A549 (cell line): ENCODE measurements around the gene GOLGA3. TPM values are rescaled to one million over a fixed set of nuclear protein-coding genes. Genes with fewer than 3 reads are reported as not detected.
"Not testable (repeated sequence)": the region's sequence is repeated elsewhere in the genome, so short reads cannot be mapped to it uniquely, and the experiment has no call there.

Experiments
- ATAC-seq, 2 experiments: fragments of 200-7000 bp in 1 of 2; fragments of >200 bp in 1 of 2; cut with Nextera tagmentation in 1 of 2; cut with Tn5 transposase in 1 of 2; 3 replicates each; pipeline versions ENCODE4 v1.8.0 to v1.9.1; 2018 to 2020; ENCODE audit warnings: mild to moderate bottlenecking in 1 of 2, moderate library complexity in 1 of 2
- CTCF ChIA-PET: fragments of 300-600 bp; sonication (Branson Sonifier 250); formaldehyde crosslinking; extraction: SDS; loops from one replicate; lab custom pipeline; 2021; ENCODE audit warnings: antibody characterized with exemption, inconsistent platforms; lab: Yijun Ruan, JAX
- POLR2A ChIA-PET: fragments of 350-600 bp; formaldehyde crosslinking; extraction: SDS; loops from one replicate; lab custom pipeline; 2021; ENCODE audit warnings: antibody characterized with exemption, inconsistent platforms; lab: Yijun Ruan, JAX
- DNase-seq, 2 experiments: peaks; one replicate each; pipeline versions ENCODE4 v3.0.0 to v3.0.0-alpha.2; 2011 to 2016; ENCODE audit warnings: low read depth in 1 of 2, low spot score in 1 of 2
- FAIRE-seq: peaks from 2 replicates; lab custom pipeline; 2011; peaks lifted over from hg19 to GRCh38; lab: Jason Lieb, UNC
- H3K27ac ChIP-seq, 2 experiments: fragments of >200 bp; sonication (Bioruptor Twin); formaldehyde crosslinking; 3 replicates each; pipeline ENCODE4 v1.5.1; 2016 to 2017
- H3K4me1 ChIP-seq: fragments of >200 bp; sonication (Bioruptor Twin); formaldehyde crosslinking; 3 replicates; pipeline ENCODE4 v1.6.1; 2016
- H3K4me2 ChIP-seq: fragments of >200 bp; sonication (Bioruptor Twin); formaldehyde crosslinking; 3 replicates; pipeline ENCODE4 v1.6.1; 2016
- H3K4me3 ChIP-seq: fragments of >200 bp; sonication (Bioruptor Twin); formaldehyde crosslinking; 3 replicates; pipeline ENCODE4 v1.5.1; 2016
- H3K9me3 ChIP-seq: fragments of >200 bp; sonication (Bioruptor Twin); formaldehyde crosslinking; 3 replicates; pipeline ENCODE4 v1.6.1; 2016
- BHLHE40 ChIP-seq: IDR thresholded peaks from 2 replicates; pipeline ENCODE4 v1.6.1; 2012; ENCODE audit warnings: low read depth, low read length, inconsistent platforms
- CBX2 ChIP-seq: fragments of 200-600 bp; sonication (generic); IDR thresholded peaks from 2 replicates; pipeline ENCODE4 v1.6.1; 2016; ENCODE audit warnings: low read depth, mild to moderate bottlenecking, borderline replicate concordance
- CTCF ChIP-seq: fragments of >200 bp; sonication (Bioruptor Twin); formaldehyde crosslinking; IDR thresholded peaks from 3 replicates; pipeline ENCODE4 v1.5.1; 2016
- E2F6 ChIP-seq: IDR thresholded peaks from 2 replicates; pipeline ENCODE4 v1.6.1; 2012; ENCODE audit warnings: low read depth, borderline replicate concordance
- ESRRA ChIP-seq: fragments of 150-350 bp; IDR thresholded peaks from 2 replicates; pipeline ENCODE4 v1.6.1; 2014; ENCODE audit warnings: mild to moderate bottlenecking, low read length, borderline replicate concordance
- FOXS1 ChIP-seq: fragments of 250-450 bp; sonication (Bioruptor Pico); IDR thresholded peaks from 2 replicates; pipeline ENCODE4 v1.5.0; 2020; ENCODE audit warnings: mild to moderate bottlenecking, moderate library complexity
- GATA3 ChIP-seq: IDR thresholded peaks from 2 replicates; pipeline ENCODE4 v1.6.1; 2012; ENCODE audit warnings: borderline replicate concordance
- HDAC2 ChIP-seq: fragments of 200-600 bp; sonication (generic); IDR thresholded peaks from 2 replicates; pipeline ENCODE4 v1.6.1; 2016
- HES2 ChIP-seq: fragments of >200 bp; sonication (Bioruptor Twin); formaldehyde crosslinking; IDR thresholded peaks from 2 replicates; pipeline ENCODE4 v1.6.1; 2016
- HEYL ChIP-seq: fragments of 250-450 bp; sonication (Bioruptor Pico); IDR thresholded peaks from 2 replicates; pipeline ENCODE4 v1.8.0; 2021; ENCODE audit warnings: mild to moderate bottlenecking, moderate library complexity
- MAX ChIP-seq: IDR thresholded peaks from 2 replicates; pipeline ENCODE4 v1.6.1; 2012
- NPAS2 ChIP-seq: fragments of 250-450 bp; sonication (Bioruptor Pico); IDR thresholded peaks from 2 replicates; pipeline ENCODE4 v1.8.0; 2022; ENCODE audit warnings: mild to moderate bottlenecking, moderate library complexity, borderline replicate concordance
- RAD21 ChIP-seq, 2 experiments: fragments of >200 bp in 1 of 2; sonication (Bioruptor Twin) in 1 of 2; formaldehyde crosslinking in 1 of 2; IDR thresholded peaks in 1 of 2; conservative IDR thresholded peaks in 1 of 2; 2 replicates in 1 of 2; 3 replicates in 1 of 2; pipeline ENCODE4 v1.6.1; 2012 to 2018; ENCODE audit warnings: inconsistent platforms in 1 of 2
- RCOR1 ChIP-seq: fragments of 150-350 bp; IDR thresholded peaks from 2 replicates; pipeline ENCODE4 v1.6.1; 2014; ENCODE audit warnings: antibody characterized with exemption, low read length, low read depth
- TFCP2L1 ChIP-seq: fragments of 250-450 bp; sonication (Bioruptor Pico); IDR thresholded peaks from 2 replicates; pipeline ENCODE4 v1.5.0; 2021; ENCODE audit warnings: mild to moderate bottlenecking
- ZC3H11A ChIP-seq: fragments of 450-650 bp; IDR thresholded peaks from 2 replicates; pipeline ENCODE4 v1.6.1; 2014; ENCODE audit warnings: antibody characterized with exemption, mild to moderate bottlenecking
- WGBS: methylation state at CpG from one replicate; pipeline ENCODE4 v1.1.6; 2017; ENCODE audit errors: missing lambda C conversion rate; 5-methylcytosine and 5-hydroxymethylcytosine counted together
- polyA plus RNA-seq, 4 experiments: library from polyadenylated mRNA; depleted of rRNA in 3 of 4; stranded (reverse); fragments of >200 nt; fragmentation: RNase III in 1 of 4; extraction: RNeasy Plus Mini Kit Qiagen cat#74134 plus additional on column Dnase treatment in 1 of 4; gene quantifications; 2 replicates in 3 of 4; 3 replicates in 1 of 4; pipeline ENCODE4 v1.2.3, GENCODE V29; 2011 to 2017

The GOLGA3 gene
- polyA plus RNA-seq, 2 of the 4 experiments (the other 2 are of a cell fraction), result 23.0 to 25.5 TPM

- DNase-seq (no peak), ATAC-seq (no peak), FAIRE-seq (no peak)
- ChIA-PET CTCF (interaction anchor here (0.8 to 2.7 kb wide), 2 partner anchors 9 to 12 kb away, joined by 3 to 13 read pairs; no protein-coding TSS in a partner anchor), POLR2A (no interaction called here)
- Histone ChIP-seq H3K4me2 (no peak overlapping the region), H3K4me3 (no peak overlapping the region), H3K4me1 (no peaks in the 10 kb centered on the region), H3K27ac (no peak overlapping the region), H3K9me3 (no peaks in the 10 kb centered on the region)
- TF ChIP-seq FOXS1 (no peak), MAX (no peak), HEYL (CRISPR knock-in tag) (no peak), E2F6 (no peak)
- 94% methylated on average over 29 of the region's 29 CpGs for WGBS
Observed at GRCh38 chr12:132776816-132777568, 51.7 kb downstream of the GOLGA3 start.

GRCh38 chr12:132776230-132776625 lies 52.4 kb downstream of the GOLGA3 start:
- H3K27ac ChIP-seq, POLR2A ChIA-PET, ATAC-seq, FAIRE-seq, H3K9me3 ChIP-seq, H3K4me3 ChIP-seq, H3K4me1 ChIP-seq, DNase-seq, H3K4me2 ChIP-seq: not testable (repeated sequence)
- CTCF ChIA-PET, result interaction anchor here (0.9 to 2.7 kb wide), 2 partner anchors 8 to 16 kb away, joined by 3 to 13 read pairs; no protein-coding TSS in a partner anchor
- WGBS, result 92% methylated on average over 12 of the region's 12 CpGs

- no peaks in the 10 kb centered on the region for H3K9me3 ChIP-seq
- ATAC-seq, result no peak
- FAIRE-seq, result no peak
- ChIA-PET CTCF (interaction anchor here (0.9 to 2.7 kb wide), 3 partner anchors 7 to 15 kb away, joined by 3 to 13 read pairs (median 4); no protein-coding TSS in a partner anchor), POLR2A (no interaction called here)
- WGBS, result 98% methylated on average over 24 of the region's 24 CpGs
- H3K4me1 ChIP-seq, result no peaks in the 10 kb centered on the region
- H3K4me3 ChIP-seq, result no peak overlapping the region
- H3K27ac ChIP-seq, result no peak overlapping the region
- no peak for DNase-seq
- TF ChIP-seq HES2 (no peak), FOXS1 (no peak), ESRRA (no peak), CTCF (no peak), NPAS2 (no peak), HDAC2 (no peak), TFCP2L1 (CRISPR knock-in tag) (no peak), CBX2 (no peak), GATA3 (no peak), RCOR1 (no peak), ZC3H11A (no peak), RAD21 (conservative IDR thresholded peaks at IDR 0.05 in 1 of 2, IDR thresholded peaks at IDR 0.05 in 1 of 2) (no peak), BHLHE40 (no peak)
- no peak overlapping the region for H3K4me2 ChIP-seq
Observed at GRCh38 chr12:132775502-132776229, 53.0 kb downstream of the GOLGA3 start.
